A549 (cell line): ENCODE results near the gene ABT1.

Experiments used
- CBX8 ChIP-seq: fragments of 200-600 bp; sonication (generic); IDR thresholded peaks from 2 replicates; pipeline ENCODE4 v1.6.1; 2016
- CHD2 ChIP-seq: fragments of 150-350 bp; IDR thresholded peaks from 2 replicates; pipeline ENCODE4 v1.6.1; 2014; ENCODE audit warnings: low read length; ENCODE audit not compliant: partially characterized antibody
- NPAS2 ChIP-seq: fragments of 250-450 bp; sonication (Bioruptor Pico); IDR thresholded peaks from 2 replicates; pipeline ENCODE4 v1.8.0; 2022; ENCODE audit warnings: mild to moderate bottlenecking, moderate library complexity, borderline replicate concordance
- POLR2A ChIP-seq: IDR thresholded peaks from 2 replicates; pipeline ENCODE4 v1.6.1; 2012; ENCODE audit warnings: mild to moderate bottlenecking, low read length
- POLR2AphosphoS2 ChIP-seq: conservative IDR thresholded peaks from 2 replicates; pipeline ENCODE4 v1.6.1; 2012; ENCODE audit warnings: low read length, improper control_type of control experiment, inconsistent platforms
- SMC3 ChIP-seq: fragments of >200 bp; sonication (Bioruptor Twin); formaldehyde crosslinking; IDR thresholded peaks from 3 replicates; pipeline ENCODE4 v1.6.1; 2018; ENCODE audit warnings: inconsistent platforms
- SREBF2 ChIP-seq: fragments of 450-650 bp; IDR thresholded peaks from 2 replicates; pipeline ENCODE4 v1.6.1; 2014; ENCODE audit warnings: mild to moderate bottlenecking, moderate library complexity
- TF ChIP-seq, protein P1 (sequence below): fragments of >200 bp; sonication (Bioruptor Twin); formaldehyde crosslinking; IDR thresholded peaks from 3 replicates; pipeline ENCODE4 v1.5.1; 2016

GRCh38 chr6:26611599-26611998, 14.8 kb downstream of the ABT1 start:
- TF ChIP-seq, protein P1, sequence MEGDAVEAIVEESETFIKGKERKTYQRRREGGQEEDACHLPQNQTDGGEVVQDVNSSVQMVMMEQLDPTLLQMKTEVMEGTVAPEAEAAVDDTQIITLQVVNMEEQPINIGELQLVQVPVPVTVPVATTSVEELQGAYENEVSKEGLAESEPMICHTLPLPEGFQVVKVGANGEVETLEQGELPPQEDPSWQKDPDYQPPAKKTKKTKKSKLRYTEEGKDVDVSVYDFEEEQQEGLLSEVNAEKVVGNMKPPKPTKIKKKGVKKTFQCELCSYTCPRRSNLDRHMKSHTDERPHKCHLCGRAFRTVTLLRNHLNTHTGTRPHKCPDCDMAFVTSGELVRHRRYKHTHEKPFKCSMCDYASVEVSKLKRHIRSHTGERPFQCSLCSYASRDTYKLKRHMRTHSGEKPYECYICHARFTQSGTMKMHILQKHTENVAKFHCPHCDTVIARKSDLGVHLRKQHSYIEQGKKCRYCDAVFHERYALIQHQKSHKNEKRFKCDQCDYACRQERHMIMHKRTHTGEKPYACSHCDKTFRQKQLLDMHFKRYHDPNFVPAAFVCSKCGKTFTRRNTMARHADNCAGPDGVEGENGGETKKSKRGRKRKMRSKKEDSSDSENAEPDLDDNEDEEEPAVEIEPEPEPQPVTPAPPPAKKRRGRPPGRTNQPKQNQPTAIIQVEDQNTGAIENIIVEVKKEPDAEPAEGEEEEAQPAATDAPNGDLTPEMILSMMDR = no peak
- TF ChIP-seq POLR2A (no peak), SREBF2 (no peak), NPAS2 (no peak), POLR2AphosphoS2 (no peak), SMC3 (no peak), CBX8 (no peak), CHD2 (no peak)
